Stomach smooth muscle (tissue), 2 donors: ENCODE measurements around the gene TMEM40.
"Not testable (repeated sequence)": the region's sequence is repeated elsewhere in the genome, so short reads cannot be mapped to it uniquely, and the experiment has no call there.

ENCODE experiments used
- H3K27ac ChIP-seq: one replicate; pipeline ENCODE4 v1.7.0; 2013; ENCODE audit warnings: mild to moderate bottlenecking, low read length, inconsistent platforms
- H3K27me3 ChIP-seq, 2 donors: one replicate each; pipeline ENCODE4 v1.7.0; 2013; ENCODE audit warnings: low read length in 2 of 2; ENCODE audit not compliant: insufficient read depth in 2 of 2, control insufficient read depth in 1 of 2
- H3K36me3 ChIP-seq, 2 donors: one replicate each; pipeline ENCODE4 v1.7.0; 2013; ENCODE audit warnings: low read length in 2 of 2; ENCODE audit not compliant: control insufficient read depth in 2 of 2, insufficient read depth in 2 of 2
- H3K4me1 ChIP-seq: one replicate; pipeline ENCODE4 v1.7.0; 2013; ENCODE audit warnings: low read length; ENCODE audit not compliant: control insufficient read depth, insufficient read depth
- H3K4me3 ChIP-seq, 2 donors: one replicate each; pipeline ENCODE4 v1.7.0; 2013; ENCODE audit warnings: low read length in 2 of 2
- H3K9ac ChIP-seq, 2 donors: one replicate each; pipeline ENCODE4 v1.7.0; 2013; ENCODE audit warnings: low read length in 2 of 2, mild to moderate bottlenecking in 1 of 2
- H3K9me3 ChIP-seq, 2 donors: one replicate each; pipeline ENCODE4 v1.7.0; 2013; ENCODE audit warnings: low read length in 2 of 2; ENCODE audit not compliant: control insufficient read depth in 2 of 2
- donor health status: healthy.
- donor health status: Pancreatic carcinoma.

The TMEM40 gene

DNA sequence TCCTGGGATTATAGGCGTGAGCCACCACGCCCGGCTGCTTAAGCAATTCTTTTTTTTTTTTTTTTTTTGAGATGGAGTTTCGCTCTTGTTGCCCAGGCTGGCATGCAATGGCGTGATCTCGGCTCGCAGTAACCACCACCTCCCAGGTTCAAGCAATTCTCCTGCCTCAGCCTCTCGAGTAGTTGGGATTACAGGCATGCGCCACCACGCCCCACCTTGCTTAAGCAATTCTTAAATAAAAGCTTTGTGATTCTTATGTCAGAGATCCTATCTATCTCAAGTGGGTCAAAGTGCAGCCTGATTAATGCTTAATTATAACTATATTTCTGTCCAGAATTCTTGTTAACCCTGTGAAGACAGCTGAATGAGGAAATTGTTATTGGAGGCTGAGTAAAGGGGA lies 57.5 kb downstream of the TMEM40 start:
- not testable (repeated sequence) for H3K4me1 ChIP-seq, H3K27ac ChIP-seq, H3K9ac ChIP-seq, H3K4me3 ChIP-seq, H3K27me3 ChIP-seq, H3K36me3 ChIP-seq, H3K9me3 ChIP-seq

GRCh38 chr3:12700800-12701199 lies 58.3 kb downstream of the TMEM40 start:
- no peak overlapping the region for H3K4me3 ChIP-seq
- no peak overlapping the region for H3K9ac ChIP-seq
- H3K27me3 ChIP-seq = no peaks in the 10 kb centered on the region
- H3K36me3 ChIP-seq = no peaks in the 10 kb centered on the region
- no peaks in the 10 kb centered on the region for H3K4me1 ChIP-seq
- H3K9me3 ChIP-seq = no peaks in the 10 kb centered on the region
- H3K27ac ChIP-seq = no peak overlapping the region

- Histone ChIP-seq H3K27ac (no peak overlapping the region), H3K9ac (no peak overlapping the region), H3K36me3 (no peaks in the 10 kb centered on the region), H3K9me3 (no peaks in the 10 kb centered on the region), H3K4me1 (peaks cover 10% of the 10 kb centered on the region), H3K27me3 (no peaks in the 10 kb centered on the region), H3K4me3 (no peak overlapping the region)
Measured at GRCh38 chr3:12695916-12696315, 63.1 kb downstream of the TMEM40 start.

DNA sequence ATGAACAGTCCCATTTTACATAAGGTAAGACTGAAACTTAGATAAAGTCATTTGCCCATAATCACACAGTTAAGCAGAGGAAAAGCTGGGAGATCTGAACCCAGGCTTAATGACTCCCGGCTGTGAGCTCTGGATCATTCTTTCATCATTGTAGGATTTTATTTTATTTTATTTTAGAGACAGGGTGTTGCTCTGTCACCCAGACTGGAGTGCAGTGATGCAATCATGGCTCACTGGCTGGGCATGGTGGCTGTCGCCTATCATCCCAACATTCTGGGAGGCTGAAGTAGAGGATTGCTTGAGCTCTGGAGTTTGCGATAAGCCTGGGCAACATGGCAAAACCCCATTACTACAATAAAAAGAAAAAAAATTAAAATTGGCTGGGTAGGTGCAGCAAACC lies 63.9 kb downstream of the TMEM40 start:
- Histone ChIP-seq H3K4me3 (no peak overlapping the region), H3K9ac (no peak overlapping the region), H3K27me3 (no peaks in the 10 kb centered on the region), H3K4me1 (peaks cover 10% of the 10 kb centered on the region), H3K27ac (no peak overlapping the region), H3K9me3 (no peaks in the 10 kb centered on the region), H3K36me3 (no peaks in the 10 kb centered on the region)

- no peak overlapping the region for H3K9ac ChIP-seq
- H3K27ac ChIP-seq = no peak overlapping the region
- H3K4me1 ChIP-seq = peaks cover 10% of the 10 kb centered on the region
- no peaks in the 10 kb centered on the region for H3K36me3 ChIP-seq
- no peak overlapping the region for H3K4me3 ChIP-seq
- no peaks in the 10 kb centered on the region for H3K27me3 ChIP-seq
- H3K9me3 ChIP-seq = no peaks in the 10 kb centered on the region
Measured at GRCh38 chr3:12692444-12692843, 66.6 kb downstream of the TMEM40 start.

GRCh38 chr3:12689997-12690711 lies 68.9 kb downstream of the TMEM40 start:
- Histone ChIP-seq H3K27me3 (no peaks in the 10 kb centered on the region), H3K4me3 (no peak overlapping the region), H3K4me1 (peaks cover 10% of the 10 kb centered on the region), H3K9ac (no peak overlapping the region), H3K27ac (no peak overlapping the region), H3K9me3 (no peaks in the 10 kb centered on the region), H3K36me3 (no peaks in the 10 kb centered on the region)

GRCh38 chr3:12687948-12688347 lies 71.1 kb downstream of the TMEM40 start:
- Histone ChIP-seq H3K4me1 (no peaks in the 10 kb centered on the region), H3K4me3 (no peak overlapping the region), H3K9ac (no peak overlapping the region), H3K27me3 (no peaks in the 10 kb centered on the region), H3K27ac (no peak overlapping the region), H3K9me3 (no peaks in the 10 kb centered on the region), H3K36me3 (no peaks in the 10 kb centered on the region)

DNA sequence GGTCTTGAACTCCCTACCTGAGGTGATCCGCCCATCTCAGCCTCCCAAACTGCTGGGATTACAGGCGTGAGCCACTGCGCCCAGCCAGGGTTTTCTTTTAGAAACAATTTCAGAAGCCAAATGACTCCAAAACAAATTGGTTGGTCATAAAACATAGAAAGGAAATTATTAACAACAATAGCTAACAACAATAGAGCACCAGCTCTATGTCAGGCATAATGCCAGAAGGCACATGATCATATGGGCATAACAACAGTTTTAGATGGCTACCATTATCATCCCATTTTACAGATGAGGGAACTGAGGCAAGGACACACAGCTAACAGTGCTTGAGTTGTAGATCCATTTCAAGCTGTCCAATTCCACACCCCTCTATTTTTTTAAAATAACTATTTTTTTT lies 73.0 kb downstream of the TMEM40 start:
- no peaks in the 10 kb centered on the region for H3K36me3 ChIP-seq
- H3K27ac ChIP-seq = no peak overlapping the region
- no peak overlapping the region for H3K9ac ChIP-seq
- H3K4me3 ChIP-seq = no peak overlapping the region
- H3K27me3 ChIP-seq = no peaks in the 10 kb centered on the region
- H3K9me3 ChIP-seq = no peaks in the 10 kb centered on the region
- no peaks in the 10 kb centered on the region for H3K4me1 ChIP-seq
